Astrocyte of the cerebellum (primary cell): ENCODE measurements around the gene TSPAN14.

Source experiments
- DNase-seq: peaks from one replicate; pipeline ENCODE4 v3.0.0-alpha.2; 2011; ENCODE audit warnings: low read depth
- H3K4me3 ChIP-seq: 2 replicates; pipeline ENCODE4 v1.5.1; 2011; ENCODE audit warnings: mild to moderate bottlenecking, low read depth, low read length, moderate library complexity
- in situ Hi-C: cut with HindIII; loops from 2 replicates; pipeline ENCODE4 v1.10.0; 2017; ENCODE audit warnings: low sequenced_read_pairs
- TF ChIP-seq, protein P1 (sequence below): IDR thresholded peaks from 2 replicates; pipeline ENCODE4 v1.5.1; 2012; ENCODE audit warnings: low read length, low read depth, moderate library complexity, mild to moderate bottlenecking; ENCODE audit errors: missing control alignments

Gene TSPAN14

DNA sequence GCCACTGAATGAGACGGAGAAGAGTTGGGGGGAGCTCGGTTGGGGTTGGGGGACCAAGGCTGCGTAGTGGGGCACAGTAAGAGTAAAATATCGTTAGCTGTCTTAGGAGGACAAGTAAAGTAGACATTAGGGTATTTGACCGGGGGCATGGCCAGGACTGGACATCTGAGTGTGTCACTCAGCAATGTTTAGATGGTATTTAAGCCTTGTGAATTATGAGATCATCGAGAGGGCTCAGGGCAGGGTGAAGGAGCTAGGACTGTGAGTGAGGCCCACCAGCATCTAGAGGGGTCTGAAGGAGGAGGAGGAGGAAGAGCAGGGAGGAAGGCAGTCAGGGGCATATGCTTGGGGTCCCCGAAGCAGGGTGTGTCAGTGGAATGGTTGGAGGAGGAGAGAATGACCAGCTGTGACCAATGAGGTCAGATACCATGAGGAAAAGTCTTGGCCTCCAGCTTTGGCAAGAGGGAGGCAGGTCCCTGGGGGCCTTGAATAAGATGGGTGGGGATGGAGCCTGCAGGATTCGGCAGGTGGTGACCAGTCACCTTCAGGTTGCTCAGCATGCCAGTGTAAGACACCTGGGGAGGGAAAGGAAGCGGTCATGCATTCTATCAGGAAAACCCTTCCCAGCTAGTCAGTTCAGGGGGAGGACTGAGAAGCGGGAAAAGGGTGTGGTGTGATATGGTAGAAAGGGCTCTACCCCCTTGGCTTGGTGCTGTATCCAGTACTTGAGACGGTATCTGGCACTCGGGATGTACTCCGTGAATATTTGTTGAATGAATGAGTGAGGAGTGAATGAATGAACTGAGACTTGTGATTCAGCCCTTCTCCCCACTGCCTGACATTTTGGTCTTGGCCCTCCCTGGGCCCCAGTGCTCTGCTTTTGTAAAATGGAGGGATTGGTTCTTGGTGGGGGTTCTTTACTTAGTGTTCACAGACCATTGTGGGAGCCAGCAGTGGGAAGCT, 48.8 kb downstream of the TSPAN14 start:
- no peak for DNase-seq
- TF ChIP-seq, protein P1, sequence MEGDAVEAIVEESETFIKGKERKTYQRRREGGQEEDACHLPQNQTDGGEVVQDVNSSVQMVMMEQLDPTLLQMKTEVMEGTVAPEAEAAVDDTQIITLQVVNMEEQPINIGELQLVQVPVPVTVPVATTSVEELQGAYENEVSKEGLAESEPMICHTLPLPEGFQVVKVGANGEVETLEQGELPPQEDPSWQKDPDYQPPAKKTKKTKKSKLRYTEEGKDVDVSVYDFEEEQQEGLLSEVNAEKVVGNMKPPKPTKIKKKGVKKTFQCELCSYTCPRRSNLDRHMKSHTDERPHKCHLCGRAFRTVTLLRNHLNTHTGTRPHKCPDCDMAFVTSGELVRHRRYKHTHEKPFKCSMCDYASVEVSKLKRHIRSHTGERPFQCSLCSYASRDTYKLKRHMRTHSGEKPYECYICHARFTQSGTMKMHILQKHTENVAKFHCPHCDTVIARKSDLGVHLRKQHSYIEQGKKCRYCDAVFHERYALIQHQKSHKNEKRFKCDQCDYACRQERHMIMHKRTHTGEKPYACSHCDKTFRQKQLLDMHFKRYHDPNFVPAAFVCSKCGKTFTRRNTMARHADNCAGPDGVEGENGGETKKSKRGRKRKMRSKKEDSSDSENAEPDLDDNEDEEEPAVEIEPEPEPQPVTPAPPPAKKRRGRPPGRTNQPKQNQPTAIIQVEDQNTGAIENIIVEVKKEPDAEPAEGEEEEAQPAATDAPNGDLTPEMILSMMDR = no peak
- in situ Hi-C loops = no loop called here
- no peak overlapping the region for H3K4me3 ChIP-seq

DNA sequence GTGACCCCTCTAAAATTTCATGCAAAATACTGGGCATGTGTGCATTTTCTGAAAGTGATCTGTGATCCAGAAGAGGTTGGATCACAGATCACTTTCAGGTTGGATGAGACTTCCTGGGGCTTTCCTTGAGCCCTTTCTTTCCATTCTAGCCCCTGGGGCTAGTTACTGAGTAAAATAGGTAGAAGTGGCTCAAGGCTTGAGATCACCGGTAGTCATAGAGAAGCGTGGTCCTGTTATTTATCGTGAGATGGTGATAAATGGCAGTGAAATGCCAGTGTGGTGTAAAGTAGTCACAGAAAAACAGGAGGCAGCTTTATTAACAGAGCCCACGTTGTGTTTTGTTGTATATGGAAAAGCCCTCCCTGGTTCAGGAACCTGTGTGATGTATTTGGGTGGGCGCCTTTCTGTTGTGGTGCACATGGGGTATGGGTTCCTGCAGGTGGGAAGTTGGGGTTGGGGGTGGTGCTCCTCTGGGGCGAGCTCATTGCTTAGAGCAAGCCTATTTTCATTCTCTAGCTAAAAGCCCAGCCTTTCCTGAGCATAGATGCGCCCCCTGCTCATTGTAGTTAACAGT, 49.6 kb downstream of the TSPAN14 start:
- TF ChIP-seq, protein P1 = no peak

DNA sequence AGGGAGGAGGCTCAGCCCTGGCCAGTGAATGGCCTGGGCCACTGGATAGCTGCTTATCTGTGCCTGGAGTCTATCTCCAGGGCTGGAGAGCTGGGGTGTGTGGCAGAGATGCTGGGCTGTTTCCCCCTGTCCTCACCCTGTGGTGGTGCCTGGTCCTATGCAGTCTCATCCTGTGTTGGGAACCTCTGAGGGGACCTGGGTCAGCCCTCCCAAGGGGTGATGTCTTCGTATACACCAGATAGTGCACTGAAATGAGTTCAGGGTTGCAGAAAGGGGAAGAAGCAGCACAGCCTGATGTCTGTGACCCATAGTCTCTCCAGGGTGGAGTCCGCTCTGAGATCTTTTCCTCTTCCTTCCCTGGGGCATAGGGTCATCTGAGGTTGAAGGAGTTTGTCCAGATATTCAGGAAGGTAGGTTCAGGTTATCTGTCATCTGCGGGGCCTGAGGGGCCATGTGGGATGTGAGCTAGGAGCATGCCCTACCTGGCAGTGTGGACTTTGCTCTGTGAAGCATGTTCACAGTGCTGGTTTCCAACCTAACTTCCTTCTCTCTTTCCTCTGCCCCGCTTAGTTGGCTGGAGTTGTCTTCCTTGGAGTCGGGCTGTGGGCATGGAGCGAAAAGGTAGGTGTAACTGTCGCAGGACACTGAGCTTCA, 50.2 kb downstream of the TSPAN14 start:
- in situ Hi-C loops = no loop called here
- TF ChIP-seq, protein P1 = no peak
- DNase-seq = no peak
- no peak overlapping the region for H3K4me3 ChIP-seq

More for the DNA sequence above, 49.6 kb downstream of the TSPAN14 start:
- H3K4me3 ChIP-seq = no peak overlapping the region
- DNase-seq = no peak
- in situ Hi-C loops = no loop called here

DNA sequence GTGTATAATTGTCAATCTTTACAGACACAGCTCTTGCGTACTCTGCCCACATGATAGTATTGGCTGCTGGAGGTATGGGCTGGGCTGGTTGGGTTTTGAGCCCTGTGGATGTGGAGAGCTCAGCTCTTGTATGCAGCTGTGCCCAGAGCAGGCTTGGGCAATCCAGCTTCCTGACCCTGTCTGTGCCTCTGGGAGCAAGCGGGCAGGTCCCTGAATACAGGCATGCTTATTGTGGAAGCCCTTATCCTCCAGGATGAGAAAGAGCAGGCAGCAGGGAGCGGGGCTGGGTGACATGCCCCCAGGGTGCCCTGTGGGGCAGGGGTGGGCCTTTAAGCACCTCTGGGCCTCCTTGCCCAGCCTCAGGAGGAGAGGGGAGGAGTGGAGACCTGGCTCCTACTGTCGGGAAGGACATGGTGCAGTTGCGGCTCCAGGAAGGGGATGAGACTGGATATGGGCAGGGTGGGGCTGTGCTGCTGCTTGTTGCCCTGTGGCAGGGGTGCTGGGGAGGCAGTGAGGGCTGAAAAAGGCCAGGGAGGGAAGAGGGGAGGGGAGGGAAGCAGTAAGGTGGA, 50.9 kb downstream of the TSPAN14 start:
- in situ Hi-C loops = loop anchor here (5.0 kb wide), 3 partner anchors 38 to 103 kb away; no protein-coding TSS in a partner anchor
- no peak for DNase-seq
- TF ChIP-seq, protein P1 = no peak
- H3K4me3 ChIP-seq = no peak overlapping the region

DNA sequence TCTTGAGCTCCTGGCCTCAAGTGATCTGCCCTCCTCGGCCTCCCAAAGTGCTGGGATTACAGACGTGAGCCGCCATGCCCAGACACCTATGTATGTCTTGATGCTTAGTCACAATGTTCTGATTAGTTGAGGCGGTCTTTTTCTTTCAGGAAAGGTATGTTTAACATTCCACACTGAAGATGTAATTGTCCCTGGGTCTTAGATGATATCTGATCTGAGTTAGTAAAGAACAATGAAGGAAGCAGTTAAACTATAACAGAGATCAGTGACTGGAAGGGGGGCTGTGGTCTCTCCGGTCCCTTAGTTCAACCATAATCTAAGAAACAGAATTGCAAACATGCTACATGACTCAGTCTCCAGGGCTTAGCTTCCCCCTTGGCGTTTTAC, 52.1 kb downstream of the TSPAN14 start:
- TF ChIP-seq, protein P1 = no peak
- no peak overlapping the region for H3K4me3 ChIP-seq
- in situ Hi-C loops = loop anchor here (5.0 kb wide), 3 partner anchors 39 to 104 kb away; no protein-coding TSS in a partner anchor
- peak; percentile 46 for DNase-seq
